ENCODE data around the gene EXOSC6.
"Not testable (repeated sequence)": the region's sequence is repeated elsewhere in the genome, so short reads cannot be mapped to it uniquely, and the experiment has no call there.

Gene EXOSC6

DNA sequence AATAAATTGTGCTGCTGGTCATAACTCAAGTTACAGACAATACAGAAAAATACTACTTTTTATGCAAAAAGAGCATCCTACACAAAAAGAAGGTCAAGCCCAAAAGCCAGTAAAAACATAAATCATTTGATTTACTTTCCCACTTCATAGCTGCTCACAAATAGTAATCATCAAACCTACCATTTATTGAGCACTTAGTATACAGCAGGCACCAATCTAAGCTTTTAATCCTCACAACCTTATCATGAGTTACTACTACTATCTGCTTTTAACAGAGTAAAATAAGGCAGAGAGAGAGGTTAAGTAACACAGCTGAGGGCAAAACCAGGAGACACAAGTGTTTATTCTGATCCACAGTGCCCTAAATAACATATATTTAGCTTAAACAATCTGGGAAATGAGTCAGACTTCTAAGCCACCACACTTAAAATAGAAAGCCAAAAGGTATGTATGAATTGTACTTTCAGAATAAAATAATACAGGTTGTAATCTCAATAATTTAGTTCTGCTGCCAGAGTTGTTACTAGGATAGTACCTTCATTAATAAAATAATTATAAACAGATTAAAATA is 39.3 kb upstream of the EXOSC6 start:
- no peak for DNase-seq (ENCODE audit: low spot score)
- in situ Hi-C loops (cut with MboI; ENCODE audit: low pct_unique_long_range_greater_than_20kb, low sequenced_read_pairs, unreplicated experiment) = no loop called here
- TF ChIP-seq CTCF (IDR thresholded peaks at IDR 0.05; ENCODE audit: extremely low read depth, insufficient read depth, missing control alignments) = no peak

- DNase-seq (ENCODE audit: low spot score) = peak; percentile 97
- in situ Hi-C loops (cut with MboI; ENCODE audit: low pct_unique_long_range_greater_than_20kb, low sequenced_read_pairs, unreplicated experiment) = no loop called here
- no peak for TF ChIP-seq CTCF (IDR thresholded peaks at IDR 0.05; ENCODE audit: extremely low read depth, insufficient read depth, missing control alignments)
Observed at GRCh38 chr16:70289229-70290094, 37.7 kb upstream of the EXOSC6 start, which contains the start of gene AARS1. TSS of gene AARS1 (minus strand) at chr16:70289506. CDS start at chr16:70282763, 6,743 bp downstream.

- in situ Hi-C loops (cut with MboI; ENCODE audit: low pct_unique_long_range_greater_than_20kb, low sequenced_read_pairs, unreplicated experiment) = not testable (repeated sequence)
Observed at GRCh38 chr16:70287304-70287971, 35.7 kb upstream of the EXOSC6 start.

GRCh38 chr16:70276392-70276791 is 24.7 kb upstream of the EXOSC6 start:
- no peak for TF ChIP-seq CTCF (IDR thresholded peaks at IDR 0.05; ENCODE audit: extremely low read depth, insufficient read depth, missing control alignments)
- in situ Hi-C loops (cut with MboI; ENCODE audit: low pct_unique_long_range_greater_than_20kb, low sequenced_read_pairs, unreplicated experiment) = no loop called here

More at GRCh38 chr16:70287304-70287971, 35.7 kb upstream of the EXOSC6 start:
- DNase-seq (ENCODE audit: low spot score) = not testable (repeated sequence)

DNA sequence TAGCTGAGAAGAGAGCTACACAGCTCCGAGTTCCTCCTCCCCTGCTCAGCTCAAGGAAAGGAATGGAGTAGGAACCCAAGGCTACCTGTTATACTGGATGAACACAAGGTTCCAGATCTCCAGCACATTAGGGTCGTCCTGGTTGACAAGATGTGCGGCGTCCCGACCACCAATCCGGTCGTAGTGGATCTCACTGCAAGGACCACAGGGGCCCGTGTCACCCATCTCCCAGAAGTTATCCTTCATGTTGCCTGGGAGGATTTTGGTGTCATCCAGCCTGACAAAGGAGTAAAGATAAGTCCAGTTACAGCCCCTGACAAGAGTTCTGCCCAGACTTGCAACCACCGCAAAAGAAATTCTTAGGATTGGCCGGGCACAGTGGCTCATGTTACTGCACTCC is 20.0 kb upstream of the EXOSC6 start:
- no peak for TF ChIP-seq CTCF (IDR thresholded peaks at IDR 0.05; ENCODE audit: extremely low read depth, insufficient read depth, missing control alignments)
- in situ Hi-C loops (cut with MboI; ENCODE audit: low pct_unique_long_range_greater_than_20kb, low sequenced_read_pairs, unreplicated experiment) = no loop called here
- DNase-seq (ENCODE audit: low spot score) = no peak

More at GRCh38 chr16:70276392-70276791, 24.7 kb upstream of the EXOSC6 start:
- DNase-seq (ENCODE audit: low spot score) = no peak

GRCh38 chr16:70270176-70270575 is 18.4 kb upstream of the EXOSC6 start:
- DNase-seq (ENCODE audit: low spot score) = no peak
- in situ Hi-C loops (cut with MboI; ENCODE audit: low pct_unique_long_range_greater_than_20kb, low sequenced_read_pairs, unreplicated experiment) = no loop called here

More at GRCh38 chr16:70270176-70270575, 18.4 kb upstream of the EXOSC6 start:
- TF ChIP-seq CTCF (IDR thresholded peaks at IDR 0.05; ENCODE audit: extremely low read depth, insufficient read depth, missing control alignments) = no peak
